HFFc6 (cell line): ENCODE measurements around the gene MYH8. TPM values are rescaled to one million over a fixed set of nuclear protein-coding genes. Genes with fewer than 3 reads are reported as not detected.

Experiments used
- DNase-seq: peaks from one replicate; pipeline ENCODE4 v3.0.0-alpha.2; 2018
- H3K27ac Mint-ChIP-seq: 2 replicates; pipeline ENCODE4 v1.8.0; 2020; ENCODE audit warnings: mild to moderate bottlenecking, mixed read lengths
- H3K27me3 Mint-ChIP-seq: 2 replicates; pipeline ENCODE4 v1.8.0; 2021; ENCODE audit warnings: mild to moderate bottlenecking, moderate library complexity, mixed read lengths; ENCODE audit not compliant: insufficient read depth
- H3K36me3 Mint-ChIP-seq: 2 replicates; pipeline ENCODE4 v1.8.0; 2021; ENCODE audit warnings: low read depth, mixed read lengths
- H3K4me1 Mint-ChIP-seq: 2 replicates; pipeline ENCODE4 v1.8.0; 2020; ENCODE audit warnings: low read depth, mixed read lengths
- H3K4me3 Mint-ChIP-seq: 2 replicates; pipeline ENCODE4 v1.8.0; 2020; ENCODE audit warnings: mild to moderate bottlenecking, moderate library complexity, mixed read lengths
- H3K9me3 Mint-ChIP-seq: 2 replicates; pipeline ENCODE4 v1.8.0; 2020; ENCODE audit warnings: mild to moderate bottlenecking, mixed read lengths
- total RNA-seq, 6 experiments: library from RNA; stranded (reverse); fragmentation: NEBNext Ultra II Directional; extraction: Animal tissue kit (Norgen Biotek cat#: 25700); gene quantifications; 2 replicates in 1 of 6; 3 replicates in 5 of 6; pipeline ENCODE4 v1.2.3, GENCODE V29; 2021
- TF ChIP-seq, protein P1 (sequence below): fragments of 200-600 bp; sonication (generic); IDR thresholded peaks from 2 replicates; pipeline ENCODE4 v1.5.0; 2021; ENCODE audit warnings: antibody characterized with exemption, mild to moderate bottlenecking

The MYH8 gene
- total RNA-seq, 6 experiments from 2014 or later = not detected

DNA sequence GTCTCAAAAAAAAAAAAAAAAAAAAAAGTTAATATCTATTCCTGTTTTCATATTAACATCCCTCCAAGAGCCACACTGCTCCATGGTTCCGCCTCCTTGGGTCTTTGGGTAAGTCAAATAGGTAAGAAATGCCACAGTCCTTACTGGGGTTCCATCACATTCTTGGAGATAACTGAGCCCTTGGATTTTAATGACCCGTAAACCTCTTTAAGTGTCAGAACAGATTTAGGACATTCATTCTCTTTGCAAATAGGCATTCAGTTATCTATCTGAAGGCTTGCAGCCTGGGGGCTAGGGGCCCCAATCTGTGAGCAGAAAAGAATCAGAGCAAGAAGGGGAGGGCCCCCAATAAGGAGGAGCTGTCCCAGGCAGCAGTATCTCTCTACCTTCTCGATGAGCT, 76.9 kb downstream of the MYH8 start:
- DNase-seq = no peak
- Mint-ChIP-seq H3K4me3 (no peak overlapping the region), H3K27ac (no peak overlapping the region), H3K9me3 (peaks cover 4% of the 10 kb centered on the region; the same call in 1 of the 2 replicates), H3K36me3 (no peaks in the 10 kb centered on the region), H3K27me3 (peaks cover 17% of the 10 kb centered on the region), H3K4me1 (no peaks in the 10 kb centered on the region)
- TF ChIP-seq, protein P1, sequence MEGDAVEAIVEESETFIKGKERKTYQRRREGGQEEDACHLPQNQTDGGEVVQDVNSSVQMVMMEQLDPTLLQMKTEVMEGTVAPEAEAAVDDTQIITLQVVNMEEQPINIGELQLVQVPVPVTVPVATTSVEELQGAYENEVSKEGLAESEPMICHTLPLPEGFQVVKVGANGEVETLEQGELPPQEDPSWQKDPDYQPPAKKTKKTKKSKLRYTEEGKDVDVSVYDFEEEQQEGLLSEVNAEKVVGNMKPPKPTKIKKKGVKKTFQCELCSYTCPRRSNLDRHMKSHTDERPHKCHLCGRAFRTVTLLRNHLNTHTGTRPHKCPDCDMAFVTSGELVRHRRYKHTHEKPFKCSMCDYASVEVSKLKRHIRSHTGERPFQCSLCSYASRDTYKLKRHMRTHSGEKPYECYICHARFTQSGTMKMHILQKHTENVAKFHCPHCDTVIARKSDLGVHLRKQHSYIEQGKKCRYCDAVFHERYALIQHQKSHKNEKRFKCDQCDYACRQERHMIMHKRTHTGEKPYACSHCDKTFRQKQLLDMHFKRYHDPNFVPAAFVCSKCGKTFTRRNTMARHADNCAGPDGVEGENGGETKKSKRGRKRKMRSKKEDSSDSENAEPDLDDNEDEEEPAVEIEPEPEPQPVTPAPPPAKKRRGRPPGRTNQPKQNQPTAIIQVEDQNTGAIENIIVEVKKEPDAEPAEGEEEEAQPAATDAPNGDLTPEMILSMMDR = no peak

Other genes with a start within 250 kb of the MYH8 start
- 1 to 10 TPM; 1.4 to 7.4 (median 3.1) TPM for gene GAS7, start 223.3 kb downstream of the MYH8 start, total RNA-seq
- not detected for gene MYH13, start 48.9 kb downstream of the MYH8 start, total RNA-seq
- not detected for gene MYH4, start 47.6 kb upstream of the MYH8 start, total RNA-seq
- gene MYH1, start 96.6 kb upstream of the MYH8 start, total RNA-seq = not detected
- gene MYH2, start 127.7 kb upstream of the MYH8 start, total RNA-seq = under 1 TPM in 1 of 6 experiments, not detected in 5; 0.14 TPM
- gene MYH3, start 235.4 kb upstream of the MYH8 start, total RNA-seq = 1 to 10 TPM in 1 of 6 experiments, under 1 TPM in 5; 0.28 to 1.5 (median 0.50) TPM